Subcutaneous adipose tissue (tissue), 4 donors: Measurements from ENCODE around the gene TOM1. TPM values are rescaled to one million over a fixed set of nuclear protein-coding genes. Genes with fewer than 3 reads are reported as not detected.

Experiments
- CTCF ChIP-seq: fragments of 450-650 bp; IDR thresholded peaks from one replicate; pipeline ENCODE4 v1.5.1; 2016; ENCODE audit warnings: low read depth, mild to moderate bottlenecking, control low read depth, antibody characterized with exemption, moderate library complexity
- total RNA-seq, 4 donors: library from RNA; depleted of rRNA; stranded (reverse); fragments of >200 nt; gene quantifications; one replicate each; pipeline ENCODE4 v1.1.0, GENCODE V29; 2016

The TOM1 gene
- total RNA-seq, 4 donors from 2014 or later: 54.5 to 94.4 (median 76.9) TPM

DNA sequence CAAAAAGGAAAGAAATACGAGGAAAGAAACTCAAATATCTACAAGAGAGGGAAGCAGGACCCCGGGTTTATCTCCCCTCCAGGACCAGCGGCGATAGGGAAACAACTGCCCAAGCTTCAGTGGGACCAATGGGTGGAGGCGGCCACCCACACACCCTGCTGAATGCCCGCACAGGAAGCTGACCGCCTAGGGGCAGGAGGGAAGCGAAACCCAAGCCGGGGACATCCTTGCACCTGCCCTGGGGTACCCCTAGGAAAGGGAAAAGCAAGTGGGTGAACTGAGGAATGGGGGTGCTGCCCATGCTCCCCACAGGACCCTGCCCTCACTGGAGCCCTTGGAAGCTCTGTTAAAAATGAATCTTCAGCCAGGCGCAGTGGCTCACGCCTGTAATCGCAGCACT, 53.6 kb downstream of the TOM1 start:
- TF ChIP-seq CTCF: no peak

DNA sequence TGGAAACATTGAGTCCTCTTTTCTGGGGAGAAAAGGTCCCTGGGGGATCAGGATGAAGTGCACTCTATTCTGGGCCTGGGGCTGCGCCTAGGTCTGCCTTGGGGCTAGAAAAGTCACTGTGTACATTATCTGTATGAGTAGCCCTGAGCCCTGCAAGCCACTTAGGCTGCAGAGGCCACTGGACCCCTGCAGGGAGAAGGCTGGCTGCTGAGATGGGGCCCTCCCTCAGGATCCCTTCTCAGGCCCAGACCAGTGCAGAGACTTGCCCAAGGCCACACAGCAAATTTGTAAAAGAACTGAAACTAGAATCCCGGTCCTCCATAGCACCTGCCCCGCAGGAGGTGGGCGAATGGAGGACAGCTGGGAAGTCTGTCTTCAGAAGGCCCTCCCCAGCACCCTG, 54.4 kb downstream of the TOM1 start:
- no peak for TF ChIP-seq CTCF

DNA sequence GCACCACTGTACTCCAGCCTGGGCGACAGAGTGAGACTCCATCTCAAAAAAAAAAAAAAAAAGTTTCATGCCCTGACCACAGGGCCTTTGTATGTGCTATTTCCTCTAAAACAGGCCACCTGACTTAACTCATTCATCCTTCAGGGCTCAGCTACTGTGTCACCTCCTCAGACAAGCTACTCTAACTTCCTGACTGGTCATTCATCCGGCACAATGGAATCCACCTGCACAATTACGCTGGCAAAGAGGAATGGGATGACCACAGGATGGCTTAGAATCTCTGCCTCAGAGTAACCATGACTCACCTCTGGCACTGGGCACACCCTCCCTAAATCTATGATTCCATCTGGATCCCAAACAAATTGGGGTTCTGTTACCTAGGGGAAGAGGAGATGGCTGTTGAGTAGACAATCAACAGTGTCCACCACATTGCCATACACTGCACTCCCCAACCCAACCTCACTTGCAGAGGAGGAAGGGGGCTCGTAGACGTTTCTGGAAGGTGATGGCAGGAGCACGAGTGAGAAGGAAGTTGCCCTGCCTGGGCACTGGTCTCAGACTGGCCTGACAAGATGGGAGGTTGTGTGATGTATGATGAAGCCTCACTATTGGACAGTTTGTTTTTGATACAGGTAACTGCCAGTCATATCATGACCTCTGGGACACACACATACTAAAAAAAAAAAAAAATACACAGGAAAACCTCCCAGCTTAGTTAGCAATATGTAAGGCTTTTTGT, 58.4 kb downstream of the TOM1 start:
- TF ChIP-seq CTCF: no peak

- no peak for TF ChIP-seq CTCF
Measured at GRCh38 chr22:35359380-35360065, 59.8 kb downstream of the TOM1 start.

DNA sequence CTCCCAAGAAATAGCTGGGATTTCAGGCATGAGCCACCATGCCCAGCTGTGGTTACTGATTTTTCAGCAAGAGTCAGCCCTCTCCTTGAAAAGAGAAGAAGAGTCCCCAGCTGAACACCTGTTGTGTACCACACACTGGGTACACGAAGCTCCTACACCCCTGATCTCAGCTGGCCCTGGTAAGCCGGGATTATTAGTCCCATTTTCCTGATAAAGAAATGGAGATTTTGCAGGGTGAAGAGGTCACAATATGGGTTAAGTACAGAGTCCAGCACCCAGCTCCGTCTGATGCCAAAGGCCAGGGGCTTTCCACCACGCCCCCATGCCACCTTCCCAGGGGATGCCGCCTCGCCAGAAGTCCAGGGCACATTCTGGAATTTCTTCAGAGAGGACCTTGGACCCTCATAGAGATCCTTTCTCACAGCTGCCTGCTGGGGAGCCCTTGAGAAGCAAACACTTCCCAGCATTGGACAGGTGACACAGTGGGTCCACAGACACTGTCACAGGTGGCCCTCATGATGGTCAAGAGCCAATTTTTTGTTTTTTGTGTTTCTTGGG, 61.4 kb downstream of the TOM1 start:
- no peak for TF ChIP-seq CTCF

DNA sequence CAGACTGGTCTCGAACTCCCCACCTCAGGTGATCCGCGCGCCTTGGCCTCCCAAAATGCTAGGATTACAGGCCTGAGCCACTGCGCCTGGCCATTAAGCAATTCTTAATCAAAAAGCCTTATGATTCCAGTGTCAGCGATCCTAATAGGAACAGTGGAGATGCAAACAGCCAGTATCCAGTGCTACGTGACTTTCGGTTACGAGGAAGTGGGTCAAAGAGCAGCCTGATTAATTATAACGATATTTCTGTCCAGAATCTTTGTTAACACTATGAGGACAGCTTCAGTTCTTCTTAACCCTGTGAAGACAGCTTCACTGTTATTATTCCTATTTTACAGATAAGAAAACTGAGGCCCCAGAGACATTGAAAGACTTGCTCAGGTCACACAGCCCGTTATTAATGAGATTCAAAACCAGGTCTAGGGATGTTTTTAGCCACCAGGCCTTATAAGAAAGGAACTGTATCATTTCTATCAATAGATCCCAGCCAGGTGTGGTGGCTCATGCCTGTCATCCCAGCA, 63.9 kb downstream of the TOM1 start:
- no peak for TF ChIP-seq CTCF

- TF ChIP-seq CTCF: no peak
Measured at GRCh38 chr22:35367331-35367886, 67.7 kb downstream of the TOM1 start.
